CD4-positive, alpha-beta T cell treated with Interleukin-12 subunit alpha and Interleukin-12 subunit beta, for 1 hour (primary cell): ENCODE data around the gene TBX1.

Source experiments
- DNase-seq: peaks from one replicate; pipeline ENCODE4 v3.0.0-alpha.2; 2020

Gene TBX1

GRCh38 chr22:19738664-19739447 is 21.7 kb upstream of the TBX1 start:
- DNase-seq, result no peak

- no peak for DNase-seq
Measured at GRCh38 chr22:19739448-19739895, 21.1 kb upstream of the TBX1 start.

GRCh38 chr22:19739911-19740449 is 20.6 kb upstream of the TBX1 start:
- no peak for DNase-seq

GRCh38 chr22:19740586-19740985 is 20.0 kb upstream of the TBX1 start:
- DNase-seq, result no peak

GRCh38 chr22:19741053-19741452 is 19.5 kb upstream of the TBX1 start:
- no peak for DNase-seq

GRCh38 chr22:19742160-19743066 is 18.2 kb upstream of the TBX1 start:
- DNase-seq, result no peak

GRCh38 chr22:19743081-19743480 is 17.5 kb upstream of the TBX1 start:
- no peak for DNase-seq

GRCh38 chr22:19743651-19744050 is 16.9 kb upstream of the TBX1 start:
- DNase-seq, result no peak

GRCh38 chr22:19744350-19745006 is 16.1 kb upstream of the TBX1 start:
- DNase-seq, result no peak

GRCh38 chr22:19745155-19746101 is 15.2 kb upstream of the TBX1 start:
- DNase-seq, result no peak

GRCh38 chr22:19746726-19747125 is 13.9 kb upstream of the TBX1 start:
- DNase-seq, result no peak

GRCh38 chr22:19747551-19747950 is 13.0 kb upstream of the TBX1 start:
- no peak for DNase-seq

- no peak for DNase-seq
Measured at GRCh38 chr22:19748139-19748538, 12.4 kb upstream of the TBX1 start.

- no peak for DNase-seq
Measured at GRCh38 chr22:19748991-19749664, 11.4 kb upstream of the TBX1 start.

GRCh38 chr22:19749876-19750275 is 10.7 kb upstream of the TBX1 start:
- DNase-seq, result no peak

- DNase-seq, result no peak
Measured at GRCh38 chr22:19750507-19751490, 9.8 kb upstream of the TBX1 start.

GRCh38 chr22:19751497-19752245 is 8.9 kb upstream of the TBX1 start:
- no peak for DNase-seq

GRCh38 chr22:19753090-19753842 is 7.3 kb upstream of the TBX1 start:
- DNase-seq, result no peak
